ENCODE results near the gene CBFA2T3. TPM values are rescaled to one million over a fixed set of nuclear protein-coding genes. Genes with fewer than 3 reads are reported as not detected.

Gene CBFA2T3
- total and polyA plus RNA-seq, 2 of the 13 experiments (the other 11 are each of a cell fraction or from before 2014, with no cell fraction given): 0.05 TPM; not detected in 1

DNA sequence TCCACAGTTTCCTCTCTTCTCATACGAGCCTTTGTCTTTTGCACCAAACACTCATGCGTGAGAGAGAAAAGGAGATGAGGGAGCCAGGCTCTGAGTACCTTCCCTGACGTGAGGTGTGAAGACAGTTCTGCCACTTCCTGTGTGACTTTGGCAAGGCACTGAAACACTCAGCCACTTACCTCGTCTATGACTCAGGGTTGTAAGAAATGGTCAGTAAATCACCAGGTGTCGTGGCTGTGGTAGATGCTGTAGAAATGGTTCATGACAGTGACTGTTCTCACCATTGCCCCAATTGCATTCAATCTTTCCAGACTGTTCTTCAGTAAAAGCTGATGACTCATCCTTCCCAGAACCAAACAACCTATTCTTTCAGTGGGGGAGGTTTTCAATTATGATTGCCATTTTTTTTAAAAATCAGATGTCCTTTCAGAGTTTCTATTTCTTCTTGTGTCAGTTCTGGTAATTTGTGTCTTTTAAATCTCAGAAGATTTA is 49.2 kb upstream of the CBFA2T3 start (continued):
- TF ChIP-seq, protein P1, sequence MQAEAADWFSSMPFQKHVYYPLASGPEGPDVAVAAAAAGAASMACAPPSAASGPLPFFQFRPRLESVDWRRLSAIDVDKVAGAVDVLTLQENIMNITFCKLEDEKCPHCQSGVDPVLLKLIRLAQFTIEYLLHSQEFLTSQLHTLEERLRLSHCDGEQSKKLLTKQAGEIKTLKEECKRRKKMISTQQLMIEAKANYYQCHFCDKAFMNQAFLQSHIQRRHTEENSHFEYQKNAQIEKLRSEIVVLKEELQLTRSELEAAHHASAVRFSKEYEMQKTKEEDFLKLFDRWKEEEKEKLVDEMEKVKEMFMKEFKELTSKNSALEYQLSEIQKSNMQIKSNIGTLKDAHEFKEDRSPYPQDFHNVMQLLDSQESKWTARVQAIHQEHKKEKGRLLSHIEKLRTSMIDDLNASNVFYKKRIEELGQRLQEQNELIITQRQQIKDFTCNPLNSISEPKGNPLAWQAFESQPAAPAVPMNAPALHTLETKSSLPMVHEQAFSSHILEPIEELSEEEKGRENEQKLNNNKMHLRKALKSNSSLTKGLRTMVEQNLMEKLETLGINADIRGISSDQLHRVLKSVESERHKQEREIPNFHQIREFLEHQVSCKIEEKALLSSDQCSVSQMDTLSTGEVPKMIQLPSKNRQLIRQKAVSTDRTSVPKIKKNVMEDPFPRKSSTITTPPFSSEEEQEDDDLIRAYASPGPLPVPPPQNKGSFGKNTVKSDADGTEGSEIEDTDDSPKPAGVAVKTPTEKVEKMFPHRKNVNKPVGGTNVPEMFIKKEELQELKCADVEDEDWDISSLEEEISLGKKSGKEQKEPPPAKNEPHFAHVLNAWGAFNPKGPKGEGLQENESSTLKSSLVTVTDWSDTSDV (CRISPR knock-in tag; IDR thresholded peaks at IDR 0.05): no peak
- no peak for TF ChIP-seq ZNF234 (CRISPR knock-in tag; conservative IDR thresholded peaks at IDR 0.05)
- TF ChIP-seq DNMT3B (CRISPR knock-in tag; conservative IDR thresholded peaks at IDR 0.05): no peak

DNA sequence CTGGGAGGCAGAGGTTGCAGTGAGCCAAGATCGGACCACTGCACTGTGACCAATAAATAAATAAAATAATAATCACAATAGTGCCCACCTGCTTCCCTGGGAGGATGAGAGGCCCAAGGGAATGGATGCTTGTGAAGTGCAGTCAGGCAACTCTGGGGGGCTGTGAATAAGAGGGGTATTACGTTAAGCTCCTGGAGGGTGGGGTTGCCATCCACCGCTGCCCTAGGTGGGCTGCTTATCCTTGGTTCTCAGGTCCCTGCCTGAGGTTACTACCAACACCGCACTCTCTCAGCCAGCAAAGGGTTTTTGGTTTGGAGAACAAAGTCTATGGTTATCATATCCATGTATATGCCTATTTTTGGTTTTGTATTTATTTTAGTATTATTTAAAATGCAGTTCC is 48.6 kb upstream of the CBFA2T3 start:
- BruUV-seq (replicated peaks): no TSS peak
- no peaks in the 10 kb centered on the region for H3K36me3 ChIP-seq (replicated peaks in 1 of 2; ENCODE audit: control insufficient read depth in 1 of 2, insufficient read depth in 2 of 2, low read length in 2 of 2)
- H3K9ac ChIP-seq (ENCODE audit: insufficient read depth, low read depth, low read length): no peak overlapping the region
- no peaks in the 10 kb centered on the region for H3K4me1 ChIP-seq (ENCODE audit: insufficient read depth, low read length)
- H3K27ac ChIP-seq (ENCODE audit: extremely low read length, insufficient read depth, low read length): no peak overlapping the region
- WGBS (ENCODE audit: low lambda C conversion rate): 5% methylated on average over 4 of the region's 4 CpGs
- no peaks in the 10 kb centered on the region for H3K9me3 ChIP-seq (ENCODE audit: low read length)
- no peak overlapping the region for H2AFZ ChIP-seq (ENCODE audit: low read length)
- FAIRE-seq (no peak), ATAC-seq (no peak), DNase-seq (ENCODE audit: low spot score) (no peak)
- in situ Hi-C loops (cut with HindIII; ENCODE audit: extremely low pct_ligation_motif_present, low pct_unique_long_range_greater_than_20kb) (no loop called here), intact Hi-C loops (cut with micrococcal nuclease; ENCODE audit: unreplicated experiment) (no loop called here)
- no peaks in the 10 kb centered on the region for H4K20me1 ChIP-seq (ENCODE audit: insufficient read depth, low read length)
- CTCF ChIA-PET (ENCODE audit: low intra/inter-chr PET ratio, low total read pairs): no interaction called here
- peaks cover 18 to 43% of the 10 kb centered on the region in 2 experiments for H3K27me3 ChIP-seq (ENCODE audit: control insufficient read depth in 1 of 2, insufficient read depth in 2 of 2, low read length in 2 of 2)
- TF ChIP-seq ZNF660 (CRISPR knock-in tag; IDR thresholded peaks at IDR 0.05; ENCODE audit: borderline replicate concordance, low read depth) (no peak), U2AF1 (optimal IDR thresholded peaks at IDR 0.05; ENCODE audit: low read depth, low read length) (no peak), ETV6 (CRISPR knock-in tag; conservative IDR thresholded peaks at IDR 0.05) (no peak), ATF7-NPFF (CRISPR knock-in tag; IDR thresholded peaks at IDR 0.05; ENCODE audit: low read depth) (no peak), SUZ12 (IDR thresholded peaks at IDR 0.05; ENCODE audit: low read depth, low read length) (no peak), RFXAP (CRISPR knock-in tag; IDR thresholded peaks at IDR 0.05; ENCODE audit: borderline replicate concordance) (no peak), JARID2 (CRISPR knock-in tag; IDR thresholded peaks at IDR 0.05; ENCODE audit: insufficient replicate concordance) (no peak), KLF9 (CRISPR knock-in tag; IDR thresholded peaks at IDR 0.05; ENCODE audit: low read depth) (no peak), NFRKB (IDR thresholded peaks at IDR 0.05) (no peak), TP53 (CRISPR knock-in tag; conservative IDR thresholded peaks at IDR 0.05) (no peak)
- TF ChIP-seq, protein P2, sequence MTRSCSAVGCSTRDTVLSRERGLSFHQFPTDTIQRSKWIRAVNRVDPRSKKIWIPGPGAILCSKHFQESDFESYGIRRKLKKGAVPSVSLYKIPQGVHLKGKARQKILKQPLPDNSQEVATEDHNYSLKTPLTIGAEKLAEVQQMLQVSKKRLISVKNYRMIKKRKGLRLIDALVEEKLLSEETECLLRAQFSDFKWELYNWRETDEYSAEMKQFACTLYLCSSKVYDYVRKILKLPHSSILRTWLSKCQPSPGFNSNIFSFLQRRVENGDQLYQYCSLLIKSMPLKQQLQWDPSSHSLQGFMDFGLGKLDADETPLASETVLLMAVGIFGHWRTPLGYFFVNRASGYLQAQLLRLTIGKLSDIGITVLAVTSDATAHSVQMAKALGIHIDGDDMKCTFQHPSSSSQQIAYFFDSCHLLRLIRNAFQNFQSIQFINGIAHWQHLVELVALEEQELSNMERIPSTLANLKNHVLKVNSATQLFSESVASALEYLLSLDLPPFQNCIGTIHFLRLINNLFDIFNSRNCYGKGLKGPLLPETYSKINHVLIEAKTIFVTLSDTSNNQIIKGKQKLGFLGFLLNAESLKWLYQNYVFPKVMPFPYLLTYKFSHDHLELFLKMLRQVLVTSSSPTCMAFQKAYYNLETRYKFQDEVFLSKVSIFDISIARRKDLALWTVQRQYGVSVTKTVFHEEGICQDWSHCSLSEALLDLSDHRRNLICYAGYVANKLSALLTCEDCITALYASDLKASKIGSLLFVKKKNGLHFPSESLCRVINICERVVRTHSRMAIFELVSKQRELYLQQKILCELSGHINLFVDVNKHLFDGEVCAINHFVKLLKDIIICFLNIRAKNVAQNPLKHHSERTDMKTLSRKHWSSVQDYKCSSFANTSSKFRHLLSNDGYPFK (CRISPR knock-in tag; IDR thresholded peaks at IDR 0.05; ENCODE audit: borderline replicate concordance): no peak
- TF ChIP-seq, protein P3, sequence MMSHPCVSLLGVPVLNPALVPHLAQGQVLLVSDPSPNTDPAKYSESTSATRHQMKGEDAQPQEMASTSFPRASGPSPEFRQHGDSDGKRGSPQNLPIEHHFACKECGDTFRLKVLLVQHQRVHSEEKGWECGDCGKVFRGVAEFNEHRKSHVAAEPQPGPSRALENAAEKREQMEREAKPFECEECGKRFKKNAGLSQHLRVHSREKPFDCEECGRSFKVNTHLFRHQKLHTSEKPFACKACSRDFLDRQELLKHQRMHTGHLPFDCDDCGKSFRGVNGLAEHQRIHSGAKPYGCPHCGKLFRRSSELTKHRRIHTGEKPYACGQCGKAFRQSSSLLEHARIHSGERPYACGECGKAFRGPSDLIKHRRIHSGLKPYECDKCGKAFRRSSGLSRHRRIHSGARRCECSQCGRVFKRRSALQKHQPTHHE (CRISPR knock-in tag; IDR thresholded peaks at IDR 0.05; ENCODE audit: borderline replicate concordance): no peak
- POLR2A ChIA-PET: no interaction called here
- H3K4me3 ChIP-seq (replicated peaks in 1 of 3; ENCODE audit: insufficient read depth in 1 of 3, low read depth in 2 of 3, low read length in 3 of 3): no peak overlapping the region
- no peaks in the 10 kb centered on the region for H3K79me2 ChIP-seq (ENCODE audit: insufficient read depth, low read length)
- no peak overlapping the region for H3K4me2 ChIP-seq (ENCODE audit: low read depth, low read length)

Measured in HepG2 (cell line).